ENCODE data around the gene CDH13. TPM values are rescaled to one million over a fixed set of nuclear protein-coding genes. Genes with fewer than 3 reads are reported as not detected.
A peak's percentile ranks its signal among the peaks of the same experiment; 100 is the strongest.

CDH13 gene
- total and polyA plus RNA-seq, 2 experiments from 2014 or later: 2.9 to 4.8 TPM

DNA sequence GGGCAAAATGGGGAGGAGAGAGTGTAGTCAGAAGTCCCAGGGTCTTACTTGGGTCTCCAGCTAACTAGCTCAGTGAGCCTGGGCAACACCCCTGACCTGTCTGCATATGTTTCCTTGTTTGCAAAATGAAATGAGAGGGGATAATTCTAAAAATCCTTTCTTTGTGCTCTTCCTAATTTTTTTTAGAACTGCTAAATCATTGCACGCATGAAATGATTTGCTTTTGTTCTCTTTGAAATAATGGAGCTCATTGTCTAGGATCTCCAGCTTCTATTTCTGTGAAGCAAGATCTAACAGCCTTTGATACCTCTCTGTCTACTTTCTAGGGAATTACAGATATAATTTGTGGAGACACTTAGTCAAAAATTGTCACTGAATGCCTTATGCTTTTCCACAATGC, 181.3 kb downstream of the CDH13 start:
- DNase-seq (ENCODE audit: low read depth in 1 of 2, low spot score in 1 of 2): no peak
- TF ChIP-seq, protein P1, sequence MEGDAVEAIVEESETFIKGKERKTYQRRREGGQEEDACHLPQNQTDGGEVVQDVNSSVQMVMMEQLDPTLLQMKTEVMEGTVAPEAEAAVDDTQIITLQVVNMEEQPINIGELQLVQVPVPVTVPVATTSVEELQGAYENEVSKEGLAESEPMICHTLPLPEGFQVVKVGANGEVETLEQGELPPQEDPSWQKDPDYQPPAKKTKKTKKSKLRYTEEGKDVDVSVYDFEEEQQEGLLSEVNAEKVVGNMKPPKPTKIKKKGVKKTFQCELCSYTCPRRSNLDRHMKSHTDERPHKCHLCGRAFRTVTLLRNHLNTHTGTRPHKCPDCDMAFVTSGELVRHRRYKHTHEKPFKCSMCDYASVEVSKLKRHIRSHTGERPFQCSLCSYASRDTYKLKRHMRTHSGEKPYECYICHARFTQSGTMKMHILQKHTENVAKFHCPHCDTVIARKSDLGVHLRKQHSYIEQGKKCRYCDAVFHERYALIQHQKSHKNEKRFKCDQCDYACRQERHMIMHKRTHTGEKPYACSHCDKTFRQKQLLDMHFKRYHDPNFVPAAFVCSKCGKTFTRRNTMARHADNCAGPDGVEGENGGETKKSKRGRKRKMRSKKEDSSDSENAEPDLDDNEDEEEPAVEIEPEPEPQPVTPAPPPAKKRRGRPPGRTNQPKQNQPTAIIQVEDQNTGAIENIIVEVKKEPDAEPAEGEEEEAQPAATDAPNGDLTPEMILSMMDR (IDR thresholded peaks at IDR 0.05; ENCODE audit: low read depth, low read length): no peak
- Histone ChIP-seq H3K27ac (no peak overlapping the region), H3K27me3 (no peaks in the 10 kb centered on the region), H3K9me3 (ENCODE audit: low read depth) (no peaks in the 10 kb centered on the region), H3K4me1 (ENCODE audit: low read depth) (no peaks in the 10 kb centered on the region), H3K36me3 (no peaks in the 10 kb centered on the region), H3K4me3 (no peak overlapping the region)

DNA sequence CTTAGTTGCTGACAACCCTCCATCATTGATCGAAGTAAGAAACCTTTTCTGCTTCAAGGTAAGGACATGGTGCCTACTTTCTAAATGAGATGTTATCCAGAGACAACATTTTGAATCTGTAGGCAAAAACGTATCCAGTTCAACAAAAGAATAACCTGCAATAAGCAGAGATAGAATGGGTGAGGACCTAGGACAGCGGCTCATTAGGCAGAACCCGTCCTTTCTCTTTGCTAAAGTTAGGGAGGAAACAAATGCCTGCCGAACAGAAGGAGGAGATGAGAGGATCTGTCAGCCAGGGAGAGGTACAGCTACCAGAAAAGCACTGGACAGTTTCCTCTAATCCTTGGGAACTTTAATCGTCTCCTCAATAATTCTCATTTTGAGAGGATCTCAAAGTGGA, 183.3 kb downstream of the CDH13 start:
- H3K4me3 ChIP-seq: no peak overlapping the region
- peak in 1 of 2 donors; percentile 42 for DNase-seq (ENCODE audit: low read depth in 1 of 2, low spot score in 1 of 2)
- H3K27ac ChIP-seq: no peak overlapping the region
- H3K4me1 ChIP-seq (ENCODE audit: low read depth): no peaks in the 10 kb centered on the region
- no peaks in the 10 kb centered on the region for H3K27me3 ChIP-seq
- H3K36me3 ChIP-seq: no peaks in the 10 kb centered on the region
- no peaks in the 10 kb centered on the region for H3K9me3 ChIP-seq (ENCODE audit: low read depth)
- TF ChIP-seq, protein P1 (IDR thresholded peaks at IDR 0.05; ENCODE audit: low read depth, low read length): no peak

GRCh38 chr16:82814059-82814458, 187.3 kb downstream of the CDH13 start:
- TF ChIP-seq, protein P1 (IDR thresholded peaks at IDR 0.05; ENCODE audit: low read depth, low read length): no peak
- no peak overlapping the region for H3K27ac ChIP-seq
- H3K4me3 ChIP-seq: no peak overlapping the region
- H3K4me1 ChIP-seq (ENCODE audit: low read depth): no peaks in the 10 kb centered on the region
- DNase-seq (ENCODE audit: low read depth in 1 of 2, low spot score in 1 of 2): no peak
- H3K27me3 ChIP-seq: no peaks in the 10 kb centered on the region
- H3K36me3 ChIP-seq: no peaks in the 10 kb centered on the region
- no peaks in the 10 kb centered on the region for H3K9me3 ChIP-seq (ENCODE audit: low read depth)

DNA sequence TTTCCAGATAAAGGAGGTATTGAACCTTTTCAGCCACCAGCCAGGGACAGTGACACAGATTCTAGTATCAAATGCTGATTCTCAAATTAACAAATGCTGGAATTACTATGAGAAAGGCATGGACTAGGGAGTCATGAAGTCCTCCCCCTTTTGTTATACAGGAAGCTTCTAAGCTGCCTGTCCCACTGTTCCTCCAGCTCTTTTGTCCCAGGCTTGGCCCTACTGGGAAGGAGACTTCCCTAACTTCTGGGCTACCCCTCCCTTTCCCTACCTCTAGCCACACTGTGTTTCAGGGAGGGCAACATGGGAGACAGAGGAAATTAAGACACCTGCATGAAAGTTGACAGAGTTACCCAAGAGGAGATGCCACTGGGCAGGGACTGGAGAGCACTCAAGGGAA, 192.5 kb downstream of the CDH13 start:
- H3K4me3 ChIP-seq: no peak overlapping the region
- TF ChIP-seq, protein P1 (IDR thresholded peaks at IDR 0.05; ENCODE audit: low read depth, low read length): no peak
- no peak for DNase-seq (ENCODE audit: low read depth in 1 of 2, low spot score in 1 of 2)

DNA sequence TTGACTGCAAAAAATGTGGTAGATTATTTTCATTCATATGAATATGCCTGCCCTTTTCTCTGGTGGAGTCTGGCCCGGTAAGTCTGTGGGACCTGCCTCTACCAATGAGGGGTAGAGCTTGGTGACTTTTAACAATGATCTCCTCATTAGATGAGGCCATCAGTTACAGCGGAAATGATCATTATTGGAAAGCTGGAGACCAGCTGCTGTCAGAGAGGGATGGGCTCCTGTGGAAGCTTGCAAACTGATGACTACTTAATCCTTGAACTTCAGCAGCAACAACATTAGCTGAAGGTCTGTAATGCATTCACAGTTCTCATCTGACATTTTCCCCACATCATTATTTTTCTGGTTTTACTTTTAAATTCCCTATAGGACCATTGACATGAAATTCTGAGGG, 194.1 kb downstream of the CDH13 start:
- H3K4me3 ChIP-seq: no peak overlapping the region
- no peak for DNase-seq (ENCODE audit: low read depth in 1 of 2, low spot score in 1 of 2)
- H3K9me3 ChIP-seq (ENCODE audit: low read depth): no peaks in the 10 kb centered on the region
- no peaks in the 10 kb centered on the region for H3K4me1 ChIP-seq (ENCODE audit: low read depth)
- H3K36me3 ChIP-seq: no peaks in the 10 kb centered on the region
- H3K27ac ChIP-seq: no peak overlapping the region
- TF ChIP-seq, protein P1 (IDR thresholded peaks at IDR 0.05; ENCODE audit: low read depth, low read length): no peak
- H3K27me3 ChIP-seq: no peaks in the 10 kb centered on the region

More for the DNA sequence above, 192.5 kb downstream of the CDH13 start:
- Histone ChIP-seq H3K9me3 (ENCODE audit: low read depth) (no peaks in the 10 kb centered on the region), H3K36me3 (no peaks in the 10 kb centered on the region), H3K27ac (no peak overlapping the region), H3K4me1 (ENCODE audit: low read depth) (no peaks in the 10 kb centered on the region), H3K27me3 (no peaks in the 10 kb centered on the region)

GRCh38 chr16:82824408-82824807, 197.6 kb downstream of the CDH13 start:
- Histone ChIP-seq H3K9me3 (ENCODE audit: low read depth) (no peaks in the 10 kb centered on the region), H3K4me3 (no peak overlapping the region), H3K36me3 (no peaks in the 10 kb centered on the region), H3K4me1 (ENCODE audit: low read depth) (no peaks in the 10 kb centered on the region), H3K27ac (no peak overlapping the region), H3K27me3 (no peaks in the 10 kb centered on the region)
- no peak for DNase-seq (ENCODE audit: low read depth in 1 of 2, low spot score in 1 of 2)
- TF ChIP-seq, protein P1 (IDR thresholded peaks at IDR 0.05; ENCODE audit: low read depth, low read length): no peak

All from cardiac muscle cell (in vitro differentiated cells and primary cell).